ENCODE results near the gene RABEP2.

GRCh38 chr16:28903344-28904042, 21.5 kb downstream of the RABEP2 start:
- TF ChIP-seq CTCF (conservative IDR thresholded peaks at IDR 0.05; ENCODE audit: low read depth, low read length) (no peak), EZH2 (IDR thresholded peaks at IDR 0.05; ENCODE audit: borderline replicate concordance, low read depth, low read length, poor library complexity, severe bottlenecking) (no peak)
